GM18519 (cell line): ENCODE data around the gene RPL3.

Experiments
- ATAC-seq: cut with Tn5 transposase; IDR thresholded peaks from one replicate; pipeline ENCODE4 v1.9.1; 2021; ENCODE audit warnings: mild to moderate bottlenecking, moderate library complexity; ENCODE audit not compliant: unreplicated experiment, low FRiP score

The RPL3 gene

GRCh38 chr22:39284142-39284980, 35.1 kb downstream of the RPL3 start:
- ATAC-seq: no peak

- no peak for ATAC-seq
These were observed 35.9 kb downstream of the RPL3 start for GRCh38 chr22:39283322-39284141.

- ATAC-seq: no peak
These were observed 36.6 kb downstream of the RPL3 start for GRCh38 chr22:39282645-39283321.

GRCh38 chr22:39281126-39281525, 38.3 kb downstream of the RPL3 start:
- ATAC-seq: no peak

GRCh38 chr22:39280250-39280649, 39.2 kb downstream of the RPL3 start:
- no peak for ATAC-seq

- ATAC-seq: no peak
These were observed 40.1 kb downstream of the RPL3 start for GRCh38 chr22:39279170-39279850.

- no peak for ATAC-seq
These were observed 41.4 kb downstream of the RPL3 start for GRCh38 chr22:39278040-39278439.

- ATAC-seq: no peak
These were observed 42.2 kb downstream of the RPL3 start for GRCh38 chr22:39277142-39277607.

GRCh38 chr22:39276440-39277141, 42.8 kb downstream of the RPL3 start:
- ATAC-seq: no peak

GRCh38 chr22:39275814-39276439, 43.5 kb downstream of the RPL3 start:
- ATAC-seq: no peak

- ATAC-seq: no peak
These were observed 45.2 kb downstream of the RPL3 start for GRCh38 chr22:39273950-39274887.

- no peak for ATAC-seq
These were observed 48.6 kb downstream of the RPL3 start for GRCh38 chr22:39270792-39271191.

- ATAC-seq: no peak
These were observed 49.1 kb downstream of the RPL3 start for GRCh38 chr22:39270280-39270679.

GRCh38 chr22:39269095-39269790, 50.2 kb downstream of the RPL3 start:
- ATAC-seq: no peak

- no peak for ATAC-seq
These were observed 50.8 kb downstream of the RPL3 start for GRCh38 chr22:39268645-39269044.

- ATAC-seq: no peak
These were observed 51.4 kb downstream of the RPL3 start for GRCh38 chr22:39267974-39268373.

GRCh38 chr22:39266398-39267030, 52.9 kb downstream of the RPL3 start:
- peak; percentile 55 for ATAC-seq
